Activated CD8-positive, alpha-beta memory T cell treated with anti-CD3 and anti-CD28 coated beads for 24 hours (primary cell): ENCODE results near the gene CIZ1.
A peak's percentile ranks its signal among the peaks of the same experiment; 100 is the strongest.

ENCODE experiments used
- DNase-seq: peaks from one replicate; pipeline ENCODE4 v3.0.0-alpha.2; 2020

Gene CIZ1

DNA sequence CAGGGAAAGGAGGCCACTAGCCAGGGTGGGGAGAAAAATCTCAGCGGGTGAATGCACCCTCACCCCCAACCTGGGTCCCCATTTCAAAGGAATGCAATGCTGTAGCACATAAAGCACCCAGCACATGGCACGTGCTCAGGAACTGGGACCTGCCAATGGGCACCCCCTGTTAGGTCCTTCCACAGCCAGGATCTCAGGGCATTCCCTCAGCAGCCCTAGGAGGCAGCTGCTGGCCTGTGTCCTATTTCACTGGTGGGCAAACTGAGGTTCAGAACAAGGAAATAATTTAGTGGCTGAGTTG is 20.6 kb upstream of the CIZ1 start:
- DNase-seq: no peak

DNA sequence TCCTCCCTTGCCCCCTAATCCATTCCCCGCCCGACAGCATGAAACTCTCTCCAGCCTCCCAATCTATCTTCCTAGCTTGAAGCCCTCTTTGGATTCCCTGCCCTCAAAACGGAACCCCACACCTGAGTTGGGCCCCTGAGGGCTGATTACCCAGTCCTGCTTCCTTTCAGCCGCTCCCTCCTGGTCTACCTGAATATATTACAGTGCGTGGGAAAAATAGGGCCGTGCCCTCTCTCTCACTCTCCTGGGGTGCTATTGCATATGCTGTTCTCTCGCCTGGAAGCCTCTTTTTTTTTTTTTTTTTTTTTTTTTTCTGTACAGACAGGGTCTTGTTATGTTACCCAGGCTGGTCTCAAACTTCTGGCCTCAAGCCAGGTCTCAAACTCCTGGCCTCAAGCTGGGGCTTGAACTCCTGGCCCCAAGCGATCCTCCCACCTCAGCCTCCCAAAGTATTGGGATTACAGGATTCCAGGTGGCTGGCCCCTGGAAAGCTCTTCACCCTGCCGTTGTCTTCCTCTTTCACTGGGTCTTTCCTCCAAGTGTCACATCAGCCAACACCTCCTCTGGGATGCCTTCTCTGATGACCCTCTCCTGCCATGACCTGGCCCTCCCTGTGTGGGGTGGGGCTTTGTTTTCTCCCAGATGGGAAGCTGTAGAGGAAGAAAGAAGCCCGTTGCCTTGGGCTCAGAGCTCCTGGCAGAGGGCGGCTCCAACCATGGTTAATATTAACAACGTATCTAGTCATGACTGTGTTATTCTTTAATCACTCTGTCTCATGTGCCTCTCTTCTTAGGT is 20.0 kb upstream of the CIZ1 start:
- DNase-seq: no peak

DNA sequence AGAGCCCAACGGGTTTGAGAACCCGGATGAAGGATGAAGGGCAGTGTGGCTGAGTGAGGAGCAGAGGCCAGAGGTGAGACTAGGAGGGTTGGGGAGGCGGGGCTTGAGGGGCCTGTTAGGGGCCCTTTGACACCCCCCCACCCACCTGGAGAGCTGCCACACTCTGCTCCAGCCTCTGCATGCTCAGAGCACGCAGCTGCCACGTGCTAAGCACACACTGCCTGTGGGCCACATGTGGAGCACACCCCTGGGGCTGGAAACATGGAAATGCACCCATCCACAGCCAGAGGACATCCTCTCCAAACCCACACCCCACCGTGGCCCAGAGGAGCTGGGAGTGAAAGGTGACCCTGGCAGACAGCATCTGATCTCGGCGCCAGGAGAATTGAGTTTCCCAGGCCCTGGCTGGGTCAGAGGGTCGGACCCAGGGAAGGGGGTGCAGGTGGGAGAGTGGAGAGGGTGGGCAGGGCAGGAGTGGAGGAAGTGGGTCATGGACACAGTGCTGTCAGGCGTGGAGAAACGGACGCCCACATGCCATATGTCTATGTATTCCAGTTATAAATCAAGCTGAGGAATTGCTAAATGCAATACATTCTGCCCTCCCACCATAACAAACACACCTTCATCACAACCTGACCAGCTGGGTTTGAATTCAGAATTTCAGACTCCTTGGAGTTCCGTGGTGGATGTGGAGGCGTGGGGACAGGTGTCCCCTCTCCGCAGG is 17.7 kb upstream of the CIZ1 start:
- no peak for DNase-seq

DNA sequence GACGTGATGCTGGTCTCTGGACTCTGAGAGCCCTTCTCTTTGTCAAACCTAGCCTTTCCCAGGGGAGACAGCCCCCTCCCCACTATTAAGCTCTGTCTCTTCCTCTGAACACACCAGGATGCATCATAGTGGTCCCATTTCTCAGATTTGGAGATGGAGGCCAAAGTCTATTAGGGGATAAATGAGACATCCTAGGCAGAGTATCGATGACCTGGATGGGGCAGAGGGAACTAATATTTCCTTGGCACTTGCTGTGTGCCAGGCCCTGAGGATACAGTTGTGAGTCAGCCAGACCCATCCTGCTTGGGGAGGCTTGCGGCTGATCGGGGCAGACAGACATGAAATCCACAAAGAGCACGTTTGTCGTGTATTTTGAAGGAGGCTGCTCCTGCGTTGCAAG is 17.0 kb upstream of the CIZ1 start:
- DNase-seq: no peak

DNA sequence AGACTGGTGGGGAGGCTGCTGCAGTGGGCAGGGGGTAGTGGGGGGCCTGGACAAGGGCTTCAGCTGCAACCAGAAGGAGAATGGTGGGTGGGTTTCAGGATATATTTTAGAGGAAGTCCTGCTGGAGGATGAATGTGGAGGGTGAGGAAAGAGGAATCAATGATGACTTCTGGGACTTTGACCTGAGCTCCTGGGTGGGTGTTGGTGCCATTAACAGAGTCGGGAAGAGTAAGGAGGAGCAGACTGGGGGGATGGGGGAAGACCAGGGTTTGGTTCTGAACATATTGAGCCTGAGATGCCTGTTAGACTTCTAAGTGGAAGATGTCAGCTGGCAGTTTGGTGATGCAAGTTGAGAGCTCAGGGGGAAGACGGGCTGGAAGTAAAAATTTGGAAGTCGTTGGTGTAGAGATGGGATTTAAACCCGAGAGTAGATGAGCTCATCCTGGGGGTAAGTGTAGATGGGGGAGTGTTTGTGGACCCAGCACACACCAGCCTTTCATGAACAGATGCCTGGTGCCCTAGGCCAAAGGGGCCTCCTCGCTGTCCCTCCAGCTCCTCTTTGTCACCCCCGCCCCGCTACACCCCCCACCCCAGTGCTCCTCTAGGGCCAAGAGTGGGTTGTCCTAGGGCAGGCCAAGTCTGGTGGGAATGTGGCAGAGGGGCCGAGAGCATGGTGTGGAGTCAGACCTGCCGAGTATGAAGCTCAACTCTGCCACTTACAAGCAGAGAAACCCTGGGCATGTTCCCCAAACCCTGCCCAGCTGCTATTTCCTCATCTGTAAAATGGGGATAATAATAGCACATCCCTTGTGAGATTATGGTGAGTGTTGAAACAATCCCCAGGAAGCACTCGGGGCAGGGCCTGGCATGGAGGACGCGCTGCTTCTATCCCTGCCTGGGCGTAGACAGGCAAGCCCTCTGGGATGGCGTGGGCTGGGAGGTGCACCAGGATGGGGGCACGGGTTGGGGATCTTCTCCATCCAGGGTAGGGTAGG is 15.8 kb upstream of the CIZ1 start:
- no peak for DNase-seq

DNA sequence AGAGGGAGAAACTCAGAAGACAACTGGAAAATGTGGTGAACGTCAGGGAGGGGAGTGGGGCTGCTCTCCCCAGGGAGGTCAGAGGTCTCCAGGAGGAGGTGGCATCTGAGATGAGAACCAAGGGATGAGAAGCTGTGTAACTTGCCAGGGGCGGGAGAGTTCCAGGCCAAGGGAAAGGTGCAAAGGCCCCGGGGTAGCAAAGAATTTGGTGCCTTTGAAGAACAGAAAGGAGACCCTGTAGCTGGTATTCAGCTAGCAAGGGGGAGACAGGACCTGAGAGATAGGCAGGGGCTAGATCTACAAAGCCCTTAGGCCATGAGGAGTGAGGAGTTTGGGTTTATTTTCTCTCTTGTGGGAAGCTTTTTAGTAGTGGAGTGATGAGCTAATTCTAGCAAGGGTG is 15.1 kb upstream of the CIZ1 start:
- no peak for DNase-seq

DNA sequence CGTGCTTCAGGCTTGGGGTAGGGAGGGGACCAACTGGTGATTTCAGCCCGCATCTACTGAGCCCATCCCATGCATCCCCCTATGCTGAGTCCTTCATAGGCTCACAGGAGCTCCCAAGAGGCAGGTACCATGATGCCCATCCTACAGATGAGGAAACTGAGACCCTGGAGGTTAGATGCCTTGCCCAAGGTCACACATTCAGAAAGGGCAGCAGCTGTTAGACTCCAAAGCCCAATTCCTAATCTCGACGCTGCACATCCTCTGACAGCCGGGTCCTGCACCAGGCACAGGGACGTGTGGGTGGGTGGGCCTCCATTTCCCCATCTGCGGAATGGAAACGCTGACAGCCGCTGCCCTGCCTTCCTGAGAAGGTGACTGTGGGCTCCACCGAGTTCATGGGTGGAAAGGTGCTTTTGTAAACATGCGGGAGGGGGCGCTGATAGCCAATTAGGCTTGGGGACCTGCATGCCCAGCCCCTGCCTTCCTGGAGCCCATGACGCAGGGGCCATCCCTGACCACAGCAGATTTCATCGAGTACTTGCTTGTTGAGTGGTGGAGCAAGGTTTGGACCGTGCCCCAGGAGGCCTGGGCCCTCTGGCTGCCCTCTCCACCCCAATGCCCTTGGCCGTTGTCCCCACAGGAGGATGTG is 14.0 kb upstream of the CIZ1 start:
- no peak for DNase-seq

DNA sequence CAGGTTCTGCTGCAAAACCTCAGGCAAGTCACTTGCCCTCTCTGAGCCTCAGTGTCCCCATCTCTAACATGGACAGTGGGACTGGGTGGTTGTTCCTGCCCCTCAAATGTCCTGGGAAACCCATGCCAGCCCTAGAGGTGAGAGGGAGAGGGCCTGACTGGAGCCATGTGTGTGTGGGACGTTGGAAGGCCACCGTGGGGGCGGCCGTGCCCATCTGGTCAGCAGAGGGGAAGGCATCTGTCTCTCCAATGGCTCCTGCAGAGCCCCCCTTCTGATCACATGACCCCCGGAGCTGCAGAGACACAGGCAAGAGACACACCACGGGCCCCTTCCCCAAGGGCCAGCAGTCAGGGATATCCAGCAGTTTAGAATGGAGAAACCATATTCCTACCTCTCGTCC is 13.5 kb upstream of the CIZ1 start:
- DNase-seq: no peak

DNA sequence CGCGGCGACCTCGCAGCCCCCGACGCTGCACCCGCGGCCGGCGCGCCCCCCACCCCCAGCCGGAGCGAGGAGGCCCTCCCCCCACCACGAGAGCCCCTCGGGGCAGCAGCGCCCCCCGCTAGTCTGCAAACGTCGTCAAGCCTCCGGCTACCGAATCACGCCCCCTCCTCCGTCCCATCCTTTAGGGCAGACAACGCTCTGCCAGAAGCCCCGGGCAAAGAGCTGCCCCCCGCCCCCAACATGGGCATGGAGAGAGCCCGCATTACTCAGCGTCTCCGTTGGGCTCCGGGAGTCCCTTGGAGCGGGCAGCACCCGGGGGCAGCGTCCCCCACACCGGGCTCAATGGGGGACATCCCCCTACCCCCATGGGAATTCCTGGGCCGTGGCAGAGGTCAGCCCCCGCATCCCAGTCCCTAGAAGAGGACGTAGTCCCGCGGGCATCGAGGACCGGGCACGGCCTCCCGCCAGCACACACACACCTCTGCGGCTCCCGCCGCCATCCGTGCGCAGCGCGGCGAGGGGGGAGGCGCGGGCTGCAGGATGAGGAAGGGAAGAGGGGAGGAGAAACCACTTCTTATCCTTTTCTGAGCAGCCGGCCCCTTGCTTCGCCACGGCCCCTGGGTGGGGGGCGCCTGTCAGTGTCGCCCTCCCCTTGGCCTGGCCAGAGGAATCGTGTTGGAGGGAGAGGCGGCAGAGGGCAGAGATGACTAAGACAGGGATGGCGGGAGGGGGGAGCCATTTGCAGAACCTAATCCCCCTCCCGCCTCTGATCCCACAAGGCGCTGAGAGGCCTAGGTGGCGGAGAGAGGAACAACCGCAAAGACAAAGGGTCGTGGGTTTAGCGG is 12.6 kb upstream of the CIZ1 start:
- peak; percentile 65 for DNase-seq

DNA sequence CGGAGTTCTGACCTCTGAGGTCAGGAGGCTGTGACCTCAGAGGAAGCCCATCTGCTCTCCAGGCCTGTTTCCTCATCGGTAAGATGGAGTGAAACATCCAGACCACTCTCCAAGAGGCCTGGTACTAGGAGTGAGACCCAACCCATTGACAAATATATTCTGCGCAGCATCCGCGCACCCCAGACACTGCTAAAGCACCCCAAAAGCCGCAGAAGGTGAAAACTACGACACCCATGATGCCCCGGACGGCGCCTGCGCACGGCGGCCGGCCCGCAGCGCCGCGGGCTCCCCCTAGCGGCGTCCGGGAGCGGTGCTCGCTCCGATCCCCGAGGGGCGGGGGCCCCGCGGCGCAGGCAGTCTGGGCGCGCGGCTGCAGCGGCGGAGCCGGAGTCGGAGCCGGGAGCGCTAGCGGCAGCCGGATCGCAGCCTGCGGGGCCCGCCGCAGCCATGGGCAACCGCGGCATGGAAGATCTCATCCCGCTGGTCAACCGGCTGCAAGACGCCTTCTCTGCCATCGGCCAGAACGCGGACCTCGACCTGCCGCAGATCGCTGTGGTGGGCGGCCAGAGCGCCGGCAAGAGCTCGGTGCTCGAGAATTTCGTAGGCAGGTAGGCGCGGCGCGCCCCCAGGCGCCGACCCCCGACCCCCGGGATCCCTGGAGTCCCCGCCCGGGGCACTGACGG is 11.8 kb upstream of the CIZ1 start, which contains the start of gene DNM1:
TSS of gene DNM1 (plus strand) at position 356 of the 683 bp plus-strand sequence. CDS start at position 448, 92 bp downstream.
- DNase-seq: peak; percentile 87

DNA sequence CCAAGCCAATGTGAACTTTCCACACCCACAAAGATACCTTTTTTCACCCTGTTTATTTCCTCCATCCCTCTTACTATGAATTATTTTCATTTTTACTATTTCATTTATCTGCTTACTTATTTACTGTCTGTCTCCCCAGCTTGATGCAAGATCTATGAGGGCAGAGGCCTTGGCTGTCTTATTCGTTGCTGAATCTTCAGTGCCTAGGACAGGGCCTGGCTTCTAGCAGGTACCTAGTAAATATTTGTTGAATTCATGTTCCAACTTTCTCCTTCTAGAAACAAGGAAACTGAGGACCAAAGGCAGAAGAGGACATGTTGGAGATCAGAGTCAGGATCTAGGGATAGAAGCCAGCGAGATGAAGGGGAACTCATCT is 11.3 kb upstream of the CIZ1 start:
- DNase-seq: no peak

DNA sequence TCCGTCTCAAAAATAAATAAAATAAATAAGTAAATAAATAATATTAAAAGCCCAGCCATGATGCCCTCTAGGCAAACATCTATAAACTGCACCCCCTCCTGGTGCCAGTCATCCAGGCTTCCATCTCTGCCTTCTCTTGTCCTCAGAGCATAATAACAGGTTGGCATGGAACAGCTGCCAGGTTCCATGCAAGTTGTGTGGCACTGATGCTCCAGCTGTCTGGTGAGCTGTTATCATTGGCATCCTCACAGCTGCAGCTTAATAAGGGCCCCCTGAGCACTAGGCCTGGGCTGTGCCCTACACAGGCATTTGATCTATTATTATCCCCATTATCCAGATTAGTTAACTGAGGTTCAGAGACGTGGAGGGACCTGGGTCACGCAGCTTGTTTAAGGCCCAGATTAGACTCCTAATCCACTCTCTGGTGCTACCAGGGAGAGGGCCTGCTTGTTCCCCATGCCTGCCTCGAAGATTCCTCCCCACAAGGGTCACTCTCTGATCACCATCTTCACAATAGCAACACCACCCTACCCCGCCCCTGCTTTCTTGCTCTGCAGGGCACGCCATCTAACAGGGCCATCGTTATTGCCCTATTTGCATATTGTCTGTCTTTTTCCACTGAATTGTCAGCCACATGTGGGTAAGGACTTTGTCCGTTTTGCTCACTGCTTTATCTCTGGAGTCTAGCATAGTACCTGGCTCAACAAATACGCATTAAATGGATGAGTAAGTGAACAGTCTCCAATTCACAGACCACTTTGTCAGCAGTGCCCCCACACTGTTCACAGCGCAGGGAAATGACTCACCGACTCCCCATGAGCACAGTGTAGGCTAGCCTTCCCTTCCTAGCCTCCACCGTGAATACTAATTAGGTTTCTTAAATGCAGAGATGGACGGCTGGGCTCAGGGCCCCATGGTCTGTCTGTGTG is 10.3 kb upstream of the CIZ1 start:
- no peak for DNase-seq

DNA sequence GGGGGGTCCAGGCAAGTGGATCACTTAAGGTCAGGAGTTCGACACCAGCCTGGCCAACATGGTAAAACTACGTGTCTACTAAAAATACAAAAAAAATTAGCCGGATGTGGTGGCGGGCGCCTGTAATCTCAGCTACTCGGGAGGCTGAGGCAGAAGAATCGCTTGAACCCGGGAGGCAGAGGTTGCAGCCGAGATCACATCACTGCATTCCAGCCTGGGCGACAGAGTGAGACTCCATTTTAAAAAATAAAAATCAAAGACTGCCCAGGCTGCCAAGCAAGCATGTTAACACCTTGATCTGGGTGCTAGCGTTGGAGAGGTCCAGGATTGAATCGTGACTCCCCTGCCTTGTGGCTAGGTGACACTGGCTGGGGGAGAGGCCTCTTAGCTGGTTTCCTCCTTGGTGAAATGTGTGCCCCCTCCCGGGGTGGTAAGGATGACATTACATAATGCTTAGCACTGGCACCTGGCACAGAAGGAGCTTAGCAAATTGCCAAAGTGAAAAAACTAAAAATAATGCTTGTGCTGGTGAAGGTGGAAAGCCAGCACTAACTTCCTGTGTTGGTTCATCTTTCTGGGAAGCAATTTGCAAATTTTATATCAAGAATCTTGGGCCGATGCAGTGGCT is 2.2 kb upstream of the CIZ1 start:
- no peak for DNase-seq

DNA sequence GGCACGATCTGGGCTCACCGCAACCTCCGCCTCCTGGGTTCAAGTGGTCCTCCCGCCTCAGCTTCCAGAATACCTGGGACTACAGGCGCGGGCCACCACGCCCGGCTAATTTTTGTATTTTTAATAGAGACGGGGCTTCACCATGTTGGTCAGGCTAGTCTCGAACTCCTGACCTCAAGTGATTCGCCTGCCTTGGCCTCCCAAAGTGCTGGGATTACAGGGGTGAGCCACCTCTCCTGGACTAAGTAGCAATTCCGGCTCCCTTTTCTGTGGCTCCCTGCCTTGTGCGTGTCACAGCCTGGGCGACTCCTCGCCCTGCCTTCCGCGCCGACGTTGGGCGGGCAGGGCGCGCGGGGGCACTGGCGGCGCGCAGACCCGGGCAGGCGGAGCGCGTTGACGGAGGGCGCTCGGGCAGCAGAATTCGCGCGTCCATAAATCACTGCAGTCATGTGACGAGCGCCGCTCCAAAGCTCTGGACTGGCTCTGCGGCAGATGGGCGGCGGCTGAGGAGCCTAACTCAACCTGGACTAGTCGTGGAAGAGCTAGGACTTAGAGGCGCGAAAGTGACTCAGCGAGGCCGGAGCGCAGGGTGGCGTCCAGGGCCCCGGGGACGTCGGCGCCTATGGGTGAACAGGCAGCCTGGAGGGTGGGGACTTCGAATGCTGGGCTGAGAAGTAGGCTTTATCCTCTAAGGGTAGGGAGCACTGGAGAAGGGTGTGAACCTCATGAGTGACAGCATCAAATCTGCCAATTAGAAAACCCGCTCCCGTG is 1.4 kb upstream of the CIZ1 start:
- no peak for DNase-seq

DNA sequence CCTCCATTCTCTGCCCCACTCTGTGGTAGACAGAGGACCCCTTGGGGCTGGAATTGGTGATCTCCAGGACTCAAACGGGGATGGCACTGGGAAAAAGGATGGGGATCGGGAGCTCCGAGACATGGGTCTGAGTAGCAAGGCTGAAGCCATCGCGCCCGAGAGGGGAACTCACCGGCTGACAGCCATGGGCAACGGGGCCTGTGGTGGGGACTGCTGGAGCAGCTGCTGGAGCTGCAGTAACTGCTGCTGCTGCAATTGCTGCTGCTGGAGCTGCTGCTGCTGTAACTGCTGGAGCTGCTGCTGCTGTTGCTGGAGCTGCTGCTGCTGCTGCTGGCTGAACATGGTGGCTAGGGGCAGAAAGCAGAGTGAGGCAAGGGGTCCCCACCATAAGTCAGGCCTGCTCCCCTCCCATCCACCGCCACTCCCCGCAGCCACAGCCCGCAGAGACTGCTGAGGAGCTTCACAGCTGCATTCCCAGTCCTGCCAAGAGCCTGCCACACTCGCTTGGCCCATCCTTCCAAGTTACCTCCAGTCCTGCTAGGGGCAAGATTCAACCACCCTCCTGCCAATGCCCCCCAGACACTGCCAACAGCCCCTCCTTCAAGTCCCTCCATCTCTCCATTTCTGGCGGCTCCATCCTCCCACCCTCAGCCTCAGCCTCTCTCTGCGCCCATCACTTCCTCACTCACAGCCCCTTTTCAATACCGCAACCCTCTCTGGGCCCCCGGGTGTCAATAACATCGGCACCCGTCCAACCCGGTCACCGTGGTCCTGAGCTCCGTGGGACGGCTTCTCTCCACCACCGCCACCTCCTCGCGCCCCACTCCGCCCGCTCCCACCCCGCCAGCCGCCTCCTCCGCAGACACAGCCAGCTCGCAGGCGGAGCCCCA is 611 bp downstream of the CIZ1 start:
- no peak for DNase-seq

DNA sequence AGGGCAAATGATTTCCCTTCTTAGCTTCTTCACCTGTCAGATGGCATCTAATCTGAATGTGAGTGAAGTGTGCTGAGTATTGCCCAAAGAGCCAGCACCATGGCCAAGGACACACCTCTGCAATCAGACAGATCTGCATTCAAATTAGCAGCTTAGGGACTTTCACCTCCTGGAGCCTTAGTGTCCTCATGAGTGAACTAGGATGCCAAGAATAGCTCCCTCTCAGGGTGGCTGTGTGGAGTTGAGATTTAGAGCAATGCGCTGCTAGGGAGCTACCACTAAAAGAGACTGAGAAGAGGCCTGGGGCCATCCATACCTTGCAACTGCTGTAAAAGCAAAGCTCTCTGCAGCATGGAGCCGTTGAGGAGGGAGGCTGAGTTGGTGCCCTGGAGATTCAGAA is 1.4 kb downstream of the CIZ1 start:
- DNase-seq: no peak

DNA sequence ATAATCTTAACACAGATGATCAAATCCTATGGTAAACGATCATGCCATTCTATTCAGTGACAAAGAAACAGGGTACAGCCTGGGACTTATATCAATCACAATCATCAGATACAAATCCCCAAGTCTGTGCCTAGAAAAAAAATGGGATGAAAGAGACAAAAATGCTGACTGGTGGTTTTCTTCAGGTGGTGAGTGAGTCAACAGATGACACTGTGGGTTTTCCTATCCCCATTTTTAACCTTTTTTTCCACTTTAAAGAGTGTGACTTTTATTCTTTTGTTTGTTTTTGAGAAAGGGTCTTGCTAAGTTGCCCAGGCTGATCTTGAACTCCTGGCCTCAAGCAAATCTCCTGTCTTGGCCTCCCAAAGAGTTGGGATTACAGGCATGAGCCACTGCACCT is 3.2 kb downstream of the CIZ1 start:
- DNase-seq: no peak

DNA sequence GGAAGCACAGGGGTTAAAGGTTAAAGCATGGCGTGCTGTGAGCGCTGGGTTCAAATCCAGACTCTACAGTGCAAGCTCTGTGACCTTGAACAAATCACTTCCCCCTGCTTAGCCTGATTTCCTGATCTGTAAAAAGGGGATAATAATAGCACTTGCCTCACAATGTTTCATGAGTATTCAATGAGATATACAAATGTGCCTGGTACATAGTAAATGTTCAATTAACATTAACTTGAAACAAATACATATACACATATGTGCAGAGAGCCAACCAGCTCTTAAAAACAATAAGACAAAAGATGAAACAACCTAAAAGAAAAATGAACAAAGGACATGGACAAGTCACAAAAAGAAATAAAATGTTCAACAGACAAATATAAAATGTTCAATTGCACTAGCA is 4.0 kb downstream of the CIZ1 start:
- no peak for DNase-seq
